ENCODE results near the gene NBAS. TPM values are rescaled to one million over a fixed set of nuclear protein-coding genes. Genes with fewer than 3 reads are reported as not detected.

The NBAS gene
- total and polyA plus RNA-seq, 7 donors = 19.5 to 52.8 (median 27.0) TPM

DNA sequence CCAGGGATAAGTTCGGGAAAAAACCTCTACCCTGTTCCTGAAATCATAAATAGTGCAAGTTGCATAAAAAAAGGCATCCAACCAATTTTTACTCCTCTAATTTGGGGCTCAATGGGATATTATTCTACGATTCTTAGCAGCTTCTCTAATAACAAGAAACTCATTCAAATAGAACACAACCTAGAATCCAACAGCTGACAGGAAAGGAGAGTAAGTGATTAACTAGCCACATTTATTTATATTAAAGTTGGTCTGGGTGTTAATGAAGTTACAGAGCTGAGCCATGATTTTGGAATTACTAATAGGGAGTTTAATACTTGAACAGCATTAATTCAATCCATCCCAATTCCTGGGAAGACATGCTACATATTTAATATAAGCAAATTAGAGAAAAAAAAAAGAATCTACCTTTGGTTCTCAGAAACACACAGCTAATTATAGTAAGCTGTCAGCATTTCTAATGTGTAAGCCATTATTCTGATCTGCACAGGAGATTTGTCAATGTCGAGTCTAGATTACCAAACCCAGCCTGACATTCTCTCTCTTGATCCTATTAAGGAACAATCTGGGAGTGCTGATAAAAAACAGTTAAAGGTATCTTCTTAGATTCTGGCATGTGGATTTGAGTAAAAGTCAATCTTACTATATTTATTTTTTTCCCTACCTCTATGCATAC, 267.7 kb downstream of the NBAS start:
- Histone ChIP-seq H3K4me3 (no peak overlapping the region), H3K9me3 (no peaks in the 10 kb centered on the region), H3K36me3 (ENCODE audit: insufficient read depth in 1 of 2, low read depth in 1 of 2) (peaks cover 3 to 55% of the 10 kb centered on the region in 2 donors), H3K27ac (no peak overlapping the region), H3K4me1 (no peaks in the 10 kb centered on the region), H3K27me3 (ENCODE audit: insufficient read depth in 3 of 3, low read length in 2 of 3) (no peaks in the 10 kb centered on the region)
- no peak for TF ChIP-seq CTCF (IDR thresholded peaks at IDR 0.05)
- ATAC-seq = no peak
- intact Hi-C loops (cut with DNase I) = no loop called here
- WGBS, 3 donors = 82 to 88% (median 85%) methylated on average over 3 of the region's 3 CpGs
- no peak for DNase-seq

DNA sequence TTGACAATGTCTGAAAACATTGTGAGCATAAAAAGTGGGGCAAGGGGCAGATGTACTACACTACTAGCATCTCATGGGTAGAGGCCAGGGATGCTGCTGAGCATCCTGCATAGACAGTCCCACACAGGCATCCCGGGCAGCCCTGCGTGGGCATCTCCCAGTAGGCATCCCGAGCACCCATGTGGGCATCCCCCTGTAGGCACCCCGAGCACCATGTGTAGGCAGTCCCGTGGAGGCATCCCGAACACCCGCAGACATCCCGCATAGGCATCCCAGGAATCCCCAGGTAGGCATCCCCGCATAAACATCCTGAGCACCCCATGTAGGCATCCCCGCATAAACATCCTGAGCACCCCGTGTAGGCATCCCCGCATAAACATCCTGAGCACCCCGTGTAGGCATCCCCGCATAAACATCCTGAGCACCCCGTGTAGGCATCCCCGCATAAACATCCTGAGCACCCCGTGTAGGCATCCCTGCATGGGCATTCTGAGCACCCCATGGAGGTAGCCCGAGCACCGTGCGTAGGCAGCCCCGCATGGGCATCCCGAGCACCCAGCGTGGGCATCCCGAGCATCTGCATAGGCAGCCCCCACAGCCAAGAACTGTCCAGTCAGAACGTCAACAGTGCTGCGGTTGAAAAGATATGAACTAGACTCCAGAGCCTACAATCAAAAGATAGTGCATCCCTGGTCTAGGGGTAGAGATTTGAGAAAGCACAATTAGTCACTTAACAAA, 273.5 kb downstream of the NBAS start:
- ATAC-seq (no peak), DNase-seq (no peak)
- WGBS, 3 donors = 96 to 97% (median 96%) methylated on average over 24 to 26 of the region's 26 CpGs
- Histone ChIP-seq H3K9me3 (no peaks in the 10 kb centered on the region), H3K27me3 (ENCODE audit: insufficient read depth in 3 of 3, low read length in 2 of 3) (no peaks in the 10 kb centered on the region), H3K27ac (no peak overlapping the region), H3K4me1 (no peaks in the 10 kb centered on the region), H3K36me3 (ENCODE audit: insufficient read depth in 1 of 2, low read depth in 1 of 2) (peaks cover 3 to 71% of the 10 kb centered on the region in 2 donors), H3K4me3 (no peak overlapping the region)
- intact Hi-C loops (cut with DNase I) = no loop called here
- TF ChIP-seq CTCF (IDR thresholded peaks at IDR 0.05) = no peak

DNA sequence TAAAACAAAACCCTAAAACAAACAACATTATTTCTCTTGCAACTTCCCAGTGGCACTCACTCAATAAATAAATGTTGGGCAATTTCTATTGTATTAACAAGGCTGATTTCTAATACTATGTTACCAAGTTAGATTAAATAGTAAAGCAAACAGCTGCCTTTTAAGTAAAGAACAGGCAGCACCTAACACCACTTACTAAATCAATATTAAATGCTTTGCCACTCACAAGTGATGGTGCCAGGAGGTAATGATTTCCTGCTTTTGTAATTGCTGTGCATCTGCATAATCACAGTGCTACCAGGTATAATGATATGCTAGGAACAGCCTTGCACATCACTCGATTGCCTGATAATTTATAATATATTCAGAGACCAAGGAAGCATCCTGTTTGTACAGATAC, 276.5 kb downstream of the NBAS start:
- Histone ChIP-seq H3K4me3 (no peak overlapping the region), H3K4me1 (no peaks in the 10 kb centered on the region), H3K27me3 (ENCODE audit: insufficient read depth in 3 of 3, low read length in 2 of 3) (no peaks in the 10 kb centered on the region), H3K36me3 (ENCODE audit: insufficient read depth in 1 of 2, low read depth in 1 of 2) (peaks cover 0 to 46% of the 10 kb centered on the region in 2 donors), H3K9me3 (no peaks in the 10 kb centered on the region), H3K27ac (no peak overlapping the region)
- ATAC-seq (no peak), DNase-seq (no peak)
- 79 to 84% (median 81%) methylated on average over 1 of the region's 1 CpG for WGBS, 3 donors
- no peak for TF ChIP-seq CTCF (IDR thresholded peaks at IDR 0.05)
- intact Hi-C loops (cut with DNase I) = no loop called here

GRCh38 chr2:15281681-15282080, 279.5 kb downstream of the NBAS start:
- intact Hi-C loops (cut with DNase I) = no loop called here
- H3K27me3 ChIP-seq (ENCODE audit: insufficient read depth in 3 of 3, low read length in 2 of 3) = no peaks in the 10 kb centered on the region
- DNase-seq = no peak
- WGBS, 3 donors = 70 to 100% (median 98%) methylated on average over 2 of the region's 2 CpGs
- no peak overlapping the region for H3K4me3 ChIP-seq
- no peak overlapping the region for H3K27ac ChIP-seq
- H3K9me3 ChIP-seq = no peaks in the 10 kb centered on the region
- H3K36me3 ChIP-seq (ENCODE audit: insufficient read depth in 1 of 2, low read depth in 1 of 2) = peaks cover 0 to 39% of the 10 kb centered on the region in 2 donors
- H3K4me1 ChIP-seq = no peaks in the 10 kb centered on the region
- no peak for TF ChIP-seq CTCF (IDR thresholded peaks at IDR 0.05)
- ATAC-seq = no peak

Data from psoas muscle (tissue), 8 donors.